Left hindlimb (tissue), 1 donor: Measurements from ENCODE around the gene CHIT1.

Source experiments
- DNase-seq: peaks from one replicate; pipeline ENCODE4 v3.0.0-alpha.2; 2018

Gene CHIT1

GRCh38 chr1:203216274-203217138, 13.0 kb downstream of the CHIT1 start:
- peak; percentile 69 for DNase-seq

GRCh38 chr1:203215573-203215972, 13.9 kb downstream of the CHIT1 start:
- no peak for DNase-seq

- no peak for DNase-seq
These were observed 14.6 kb downstream of the CHIT1 start for GRCh38 chr1:203214871-203215270.

- DNase-seq = no peak
These were observed 16.3 kb downstream of the CHIT1 start for GRCh38 chr1:203213126-203213525.

- no peak for DNase-seq
These were observed 17.7 kb downstream of the CHIT1 start for GRCh38 chr1:203211812-203212211.

GRCh38 chr1:203210988-203211387, 18.5 kb downstream of the CHIT1 start:
- DNase-seq = no peak

GRCh38 chr1:203210350-203210749, 19.1 kb downstream of the CHIT1 start:
- no peak for DNase-seq

GRCh38 chr1:203208181-203208580, 21.3 kb downstream of the CHIT1 start:
- no peak for DNase-seq

GRCh38 chr1:203207751-203208150, 21.7 kb downstream of the CHIT1 start:
- DNase-seq = no peak

GRCh38 chr1:203206129-203206687, 23.3 kb downstream of the CHIT1 start:
- peak; percentile 50 for DNase-seq

- DNase-seq = no peak
These were observed 24.7 kb downstream of the CHIT1 start for GRCh38 chr1:203204756-203205155.

- no peak for DNase-seq
These were observed 26.8 kb downstream of the CHIT1 start for GRCh38 chr1:203202431-203203245.

- no peak for DNase-seq
These were observed 27.8 kb downstream of the CHIT1 start for GRCh38 chr1:203201516-203202205.

GRCh38 chr1:203200916-203201315, 28.6 kb downstream of the CHIT1 start:
- no peak for DNase-seq

- DNase-seq = no peak
These were observed 29.5 kb downstream of the CHIT1 start for GRCh38 chr1:203199816-203200571.

GRCh38 chr1:203199481-203199815, 30.0 kb downstream of the CHIT1 start:
- DNase-seq = no peak

- no peak for DNase-seq
These were observed 30.5 kb downstream of the CHIT1 start for GRCh38 chr1:203199002-203199401.

GRCh38 chr1:203197625-203198024, 31.8 kb downstream of the CHIT1 start:
- DNase-seq = no peak

GRCh38 chr1:203196371-203196770, 33.1 kb downstream of the CHIT1 start:
- no peak for DNase-seq

GRCh38 chr1:203190949-203191348, 38.5 kb downstream of the CHIT1 start:
- DNase-seq = no peak

- no peak for DNase-seq
These were observed 39.5 kb downstream of the CHIT1 start for GRCh38 chr1:203189951-203190352.

GRCh38 chr1:203188686-203189232, 40.7 kb downstream of the CHIT1 start:
- DNase-seq = no peak
